ENCODE measurements around the gene PACRG.

The PACRG gene

GRCh38 chr6:163137398-163137881, 409.7 kb downstream of the PACRG start:
- H3F3A ChIP-seq (ENCODE audit: insufficient read depth): no peaks in the 10 kb centered on the region
- no peaks in the 10 kb centered on the region for H3K9me3 ChIP-seq (ENCODE audit: insufficient read depth, low read length)
- no peak overlapping the region for H3K9ac ChIP-seq (ENCODE audit: low read length)
- TF ChIP-seq EZH2phosphoT487 (conservative IDR thresholded peaks at IDR 0.05; ENCODE audit: low read length) (no peak), CTCF (IDR thresholded peaks at IDR 0.05; ENCODE audit: insufficient read depth, low read length, poor library complexity, severe bottlenecking) (no peak)
- no peaks in the 10 kb centered on the region for H3K27me3 ChIP-seq (ENCODE audit: low read length)
- H3K36me3 ChIP-seq (ENCODE audit: low read length): no peaks in the 10 kb centered on the region
- H3K4me2 ChIP-seq (ENCODE audit: low read depth, low read length, poor library complexity, severe bottlenecking): no peak overlapping the region
- H3K4me3 ChIP-seq (ENCODE audit: insufficient read depth, low read length, poor library complexity, severe bottlenecking): no peak overlapping the region
- no peak overlapping the region for H3K27ac ChIP-seq (ENCODE audit: low read depth, low read length)
- H4K20me1 ChIP-seq (ENCODE audit: low read depth, low read length): no peaks in the 10 kb centered on the region
- no peak overlapping the region for H2AFZ ChIP-seq (ENCODE audit: low read depth, low read length, severe bottlenecking)
- no peaks in the 10 kb centered on the region for H3K79me2 ChIP-seq (ENCODE audit: insufficient read depth, low read length)
- H3K9me2 ChIP-seq (replicated peaks; ENCODE audit: insufficient read depth, low read length): no peaks in the 10 kb centered on the region; the same call in 1 of the 2 replicates

- Histone ChIP-seq H3K4me2 (ENCODE audit: low read depth, low read length, poor library complexity, severe bottlenecking) (no peak overlapping the region), H3K9ac (ENCODE audit: low read length) (no peak overlapping the region), H3K79me2 (ENCODE audit: insufficient read depth, low read length) (no peaks in the 10 kb centered on the region), H3K27me3 (ENCODE audit: low read length) (no peaks in the 10 kb centered on the region), H3K27ac (ENCODE audit: low read depth, low read length) (no peak overlapping the region), H3F3A (ENCODE audit: insufficient read depth) (no peaks in the 10 kb centered on the region), H3K9me2 (replicated peaks; ENCODE audit: insufficient read depth, low read length) (no peaks in the 10 kb centered on the region), H3K9me3 (ENCODE audit: insufficient read depth, low read length) (no peaks in the 10 kb centered on the region), H4K20me1 (ENCODE audit: low read depth, low read length) (no peaks in the 10 kb centered on the region), H2AFZ (ENCODE audit: low read depth, low read length, severe bottlenecking) (no peak overlapping the region), H3K4me3 (ENCODE audit: insufficient read depth, low read length, poor library complexity, severe bottlenecking) (no peak overlapping the region), H3K36me3 (ENCODE audit: low read length) (no peaks in the 10 kb centered on the region)
- TF ChIP-seq CTCF (IDR thresholded peaks at IDR 0.05; ENCODE audit: insufficient read depth, low read length, poor library complexity, severe bottlenecking) (no peak), EZH2phosphoT487 (conservative IDR thresholded peaks at IDR 0.05; ENCODE audit: low read length) (no peak)
Measured at GRCh38 chr6:163146036-163146435, 418.3 kb downstream of the PACRG start.

- Histone ChIP-seq H2AFZ (ENCODE audit: low read depth, low read length, severe bottlenecking) (no peak overlapping the region), H4K20me1 (ENCODE audit: low read depth, low read length) (no peaks in the 10 kb centered on the region), H3K9ac (ENCODE audit: low read length) (no peak overlapping the region), H3F3A (ENCODE audit: insufficient read depth) (no peaks in the 10 kb centered on the region), H3K36me3 (ENCODE audit: low read length) (no peaks in the 10 kb centered on the region), H3K4me2 (ENCODE audit: low read depth, low read length, poor library complexity, severe bottlenecking) (no peak overlapping the region), H3K9me2 (replicated peaks; ENCODE audit: insufficient read depth, low read length) (no peaks in the 10 kb centered on the region), H3K27ac (ENCODE audit: low read depth, low read length) (no peak overlapping the region), H3K4me3 (ENCODE audit: insufficient read depth, low read length, poor library complexity, severe bottlenecking) (no peak overlapping the region), H3K79me2 (ENCODE audit: insufficient read depth, low read length) (no peaks in the 10 kb centered on the region), H3K9me3 (ENCODE audit: insufficient read depth, low read length) (no peaks in the 10 kb centered on the region), H3K27me3 (ENCODE audit: low read length) (no peaks in the 10 kb centered on the region)
- TF ChIP-seq EZH2phosphoT487 (conservative IDR thresholded peaks at IDR 0.05; ENCODE audit: low read length) (no peak), CTCF (IDR thresholded peaks at IDR 0.05; ENCODE audit: insufficient read depth, low read length, poor library complexity, severe bottlenecking) (no peak)
Measured at GRCh38 chr6:163147994-163148393, 420.2 kb downstream of the PACRG start.
